ENCODE results near the gene SLC16A9.

Gene SLC16A9

GRCh38 chr10:59678884-59679301, 30.8 kb downstream of the SLC16A9 start:
- TF ChIP-seq CTCF (IDR thresholded peaks at IDR 0.05): no peak

- TF ChIP-seq CTCF (IDR thresholded peaks at IDR 0.05): no peak
Observed at GRCh38 chr10:59677253-59677831, 32.3 kb downstream of the SLC16A9 start.

- TF ChIP-seq CTCF (IDR thresholded peaks at IDR 0.05): no peak; the same call in 1 of the 2 replicates
Observed at GRCh38 chr10:59675812-59676211, 33.8 kb downstream of the SLC16A9 start.

GRCh38 chr10:59674215-59674836, 35.3 kb downstream of the SLC16A9 start:
- TF ChIP-seq CTCF (IDR thresholded peaks at IDR 0.05): no peak

- no peak for TF ChIP-seq CTCF (IDR thresholded peaks at IDR 0.05)
Observed at GRCh38 chr10:59672150-59672875, 37.3 kb downstream of the SLC16A9 start.

- TF ChIP-seq CTCF (IDR thresholded peaks at IDR 0.05): no peak
Observed at GRCh38 chr10:59670269-59670668, 39.4 kb downstream of the SLC16A9 start.

GRCh38 chr10:59668096-59668495, 41.6 kb downstream of the SLC16A9 start:
- TF ChIP-seq CTCF (IDR thresholded peaks at IDR 0.05): no peak

Data from LNCAP (cell line).